Cardiac muscle cell (in vitro differentiated cells and primary cell): ENCODE data around the gene BRD2. TPM values are rescaled to one million over a fixed set of nuclear protein-coding genes. Genes with fewer than 3 reads are reported as not detected.
A peak's percentile ranks its signal among the peaks of the same experiment; 100 is the strongest.

Source experiments
- DNase-seq, 2 donors: peaks; one replicate each; pipeline versions ENCODE4 v3.0.0 to v3.0.0-alpha.2; 2010 to 2017; ENCODE audit warnings: low read depth in 1 of 2, low spot score in 1 of 2
- H3K27ac ChIP-seq: fragments of 200-600 bp; sonication (generic); 2 replicates; pipeline ENCODE4 v1.5.1; 2016
- H3K27me3 ChIP-seq: fragments of 200-600 bp; sonication (generic); 2 replicates; pipeline ENCODE4 v1.6.0; 2016; ENCODE audit warnings: control low read depth
- H3K36me3 ChIP-seq: fragments of 200-600 bp; sonication (generic); 2 replicates; pipeline ENCODE4 v1.5.1; 2016; ENCODE audit warnings: control low read depth
- H3K4me1 ChIP-seq: fragments of 200-600 bp; sonication (generic); 2 replicates; pipeline ENCODE4 v1.8.1; 2017; ENCODE audit warnings: low read depth, mild to moderate bottlenecking, mixed run types
- H3K4me3 ChIP-seq: fragments of 200-600 bp; sonication (generic); 2 replicates; pipeline ENCODE4 v1.5.1; 2016; ENCODE audit warnings: mild to moderate bottlenecking
- H3K9me3 ChIP-seq: fragments of 200-600 bp; sonication (generic); 2 replicates; pipeline ENCODE4 v1.5.1; 2017; ENCODE audit warnings: low read depth, mild to moderate bottlenecking, control low read depth
- CTCF ChIP-seq: IDR thresholded peaks from 2 replicates; pipeline ENCODE4 v1.5.1; 2012; ENCODE audit warnings: low read depth, mild to moderate bottlenecking, low read length
- polyA plus RNA-seq: library from polyadenylated mRNA; unstranded; fragments of >200 nt; fragmentation: Nextera tagmentation; extraction: Ambion mirVana; gene quantifications from 2 replicates; pipeline ENCODE4 v1.2.1, GENCODE V29; 2016
- total RNA-seq: library from RNA; depleted of rRNA; stranded (reverse); fragments of >200 nt; gene quantifications from 2 replicates; pipeline ENCODE4 v1.2.3, GENCODE V29; 2016

BRD2 gene
- total RNA-seq (167 and 232 TPM in 2 replicates), polyA plus RNA-seq (137 and 166 TPM in 2 replicates)

- no peaks in the 10 kb centered on the region for H3K27me3 ChIP-seq
- H3K4me3 ChIP-seq = peak within 1 kb of the TSS; percentile 73
Measured at GRCh38 chr6:32968093-32968866, at the start of gene BRD2. BRD2 (plus strand) TSS chr6:32968594; CDS start chr6:32972899, 4,305 bp downstream.

GRCh38 chr6:32920715-32921114 is 47.7 kb upstream of the BRD2 start:
- H3K4me1 ChIP-seq = no peaks in the 10 kb centered on the region
- no peak for TF ChIP-seq CTCF
- peaks cover 29% of the 10 kb centered on the region for H3K27me3 ChIP-seq
- no peaks in the 10 kb centered on the region for H3K9me3 ChIP-seq
- no peaks in the 10 kb centered on the region for H3K36me3 ChIP-seq
- no peak overlapping the region for H3K4me3 ChIP-seq
- no peak for DNase-seq
- no peak overlapping the region for H3K27ac ChIP-seq

More at GRCh38 chr6:32968093-32968866, at the start of gene BRD2:
- peaks cover 15% of the 10 kb centered on the region for H3K4me1 ChIP-seq
- no peak for TF ChIP-seq CTCF
- H3K36me3 ChIP-seq = peaks cover 3% of the 10 kb centered on the region
- peak within 1 kb of the TSS; percentile 99 for H3K27ac ChIP-seq
- peak; percentile 97 to 98 for DNase-seq
- no peaks in the 10 kb centered on the region for H3K9me3 ChIP-seq

GRCh38 chr6:32922083-32922482 is 46.3 kb upstream of the BRD2 start:
- H3K9me3 ChIP-seq = no peaks in the 10 kb centered on the region

GRCh38 chr6:32931211-32931610 is 37.2 kb upstream of the BRD2 start:
- DNase-seq = no peak
- Histone ChIP-seq H3K27me3 (peaks cover 31% of the 10 kb centered on the region), H3K4me1 (no peaks in the 10 kb centered on the region), H3K27ac (no peak overlapping the region), H3K36me3 (no peaks in the 10 kb centered on the region), H3K9me3 (no peaks in the 10 kb centered on the region), H3K4me3 (no peak overlapping the region)
- TF ChIP-seq CTCF = no peak

More at GRCh38 chr6:32922083-32922482, 46.3 kb upstream of the BRD2 start:
- no peaks in the 10 kb centered on the region for H3K36me3 ChIP-seq
- H3K27ac ChIP-seq = no peak overlapping the region
- no peak for TF ChIP-seq CTCF
- H3K27me3 ChIP-seq = peaks cover 22% of the 10 kb centered on the region
- H3K4me1 ChIP-seq = no peaks in the 10 kb centered on the region
- DNase-seq = no peak
- no peak overlapping the region for H3K4me3 ChIP-seq

GRCh38 chr6:32932132-32932868 is 36.1 kb upstream of the BRD2 start:
- Histone ChIP-seq H3K4me1 (no peaks in the 10 kb centered on the region), H3K27ac (no peak overlapping the region), H3K36me3 (no peaks in the 10 kb centered on the region), H3K27me3 (peaks cover 42% of the 10 kb centered on the region), H3K9me3 (no peaks in the 10 kb centered on the region), H3K4me3 (no peak overlapping the region)
- DNase-seq = peak in 1 of 2 donors; percentile 27
- no peak for TF ChIP-seq CTCF
